G401 (cell line): ENCODE data around the gene SATB2. TPM values are rescaled to one million over a fixed set of nuclear protein-coding genes. Genes with fewer than 3 reads are reported as not detected.

Source experiments
- DNase-seq: peaks from one replicate; pipeline ENCODE4 v3.0.0-alpha.2; 2015; ENCODE audit warnings: low spot score
- in situ Hi-C: cut with HindIII; loops from 2 replicates; pipeline ENCODE4 v1.10.0; 2016; ENCODE audit warnings: low sequenced_read_pairs, mixed read lengths
- total RNA-seq: library from RNA; depleted of rRNA; stranded (reverse); fragments of >200 nt; shearing (Covaris generic); gene quantifications from 2 replicates; pipeline ENCODE4 v1.2.3, GENCODE V29; 2014; rRNA removed

The SATB2 gene
- not detected in 2 replicates for total RNA-seq

GRCh38 chr2:199457147-199458008 lies at the start of gene SATB2:
Gene SATB2 (minus strand): TSS chr2:199457939. CDS start chr2:199456037, 1,902 bp downstream.
- in situ Hi-C loops: no loop called here
- no peak for DNase-seq

DNA sequence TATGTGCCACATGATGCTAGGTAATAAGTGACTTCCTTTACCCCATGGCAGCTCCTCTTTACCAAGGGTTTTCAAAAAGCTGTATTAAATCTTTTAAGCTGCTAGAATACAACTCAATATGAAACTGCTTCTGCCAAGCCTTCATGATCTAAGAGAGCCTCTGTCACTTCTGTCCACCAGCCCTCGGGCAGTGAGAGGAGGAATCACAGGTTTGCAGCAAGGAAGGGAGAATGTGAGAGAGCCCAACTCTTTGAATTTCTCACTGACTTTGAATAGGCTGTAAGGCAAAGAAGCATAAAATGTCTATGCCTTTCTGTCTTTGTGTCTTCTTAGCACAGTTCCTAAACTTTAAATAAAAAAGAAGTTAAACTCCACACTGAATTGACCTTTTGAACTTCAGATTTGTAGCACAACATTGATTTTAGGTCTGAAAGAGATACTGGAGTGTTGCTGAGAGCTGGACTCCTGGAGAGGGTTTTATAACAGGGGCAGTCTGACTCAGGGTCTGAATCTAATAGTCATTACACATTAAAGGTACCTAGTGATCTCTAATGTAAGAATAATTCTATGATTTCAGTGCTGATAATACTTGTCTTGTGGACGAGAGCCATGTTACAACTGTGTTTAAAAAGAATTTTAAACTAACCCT lies 48.1 kb upstream of the SATB2 start:
- in situ Hi-C loops: no loop called here
- DNase-seq: no peak

DNA sequence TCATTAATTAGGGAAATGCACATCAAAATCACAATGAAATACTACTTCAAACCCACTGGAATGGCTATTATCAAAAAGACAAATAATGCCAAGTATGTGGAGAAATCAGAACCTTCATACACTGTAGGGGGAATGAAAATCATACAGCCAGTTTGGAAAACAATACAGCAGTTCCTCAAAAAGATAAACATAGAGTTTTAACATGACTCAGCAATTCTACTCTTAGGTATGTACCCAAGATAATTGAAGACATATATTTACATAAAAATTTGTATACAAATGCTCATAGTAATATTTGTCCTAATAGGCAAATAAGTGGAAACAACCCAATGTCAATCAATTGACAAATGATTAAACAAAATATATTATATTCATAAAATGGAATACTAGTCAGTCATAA lies 45.4 kb upstream of the SATB2 start:
- in situ Hi-C loops: no loop called here

DNA sequence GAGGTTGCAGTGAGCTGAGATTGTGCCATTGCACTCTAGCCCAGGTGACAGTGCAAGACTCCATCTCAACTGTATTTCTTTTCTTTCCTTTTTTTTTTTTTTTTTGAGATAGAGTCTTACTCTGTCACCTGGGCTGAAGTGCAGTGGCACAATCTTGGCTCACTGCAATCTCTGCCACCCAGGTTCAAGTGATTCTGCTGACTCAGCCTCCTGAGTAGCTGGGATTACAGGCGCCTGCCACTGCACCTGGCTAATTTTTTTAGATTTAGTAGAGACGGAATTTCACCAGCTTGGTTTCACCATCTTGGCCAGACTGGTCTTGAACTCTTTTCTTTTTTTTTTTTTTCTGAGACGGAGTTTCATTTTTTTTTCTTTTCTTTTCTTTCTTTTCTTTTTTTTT lies 41.3 kb upstream of the SATB2 start:
- in situ Hi-C loops: loop anchor here (25.0 kb wide), 1 partner anchor 1187 kb away; no protein-coding TSS in a partner anchor
- DNase-seq: no peak

More for the DNA sequence above, 45.4 kb upstream of the SATB2 start:
- DNase-seq: no peak

DNA sequence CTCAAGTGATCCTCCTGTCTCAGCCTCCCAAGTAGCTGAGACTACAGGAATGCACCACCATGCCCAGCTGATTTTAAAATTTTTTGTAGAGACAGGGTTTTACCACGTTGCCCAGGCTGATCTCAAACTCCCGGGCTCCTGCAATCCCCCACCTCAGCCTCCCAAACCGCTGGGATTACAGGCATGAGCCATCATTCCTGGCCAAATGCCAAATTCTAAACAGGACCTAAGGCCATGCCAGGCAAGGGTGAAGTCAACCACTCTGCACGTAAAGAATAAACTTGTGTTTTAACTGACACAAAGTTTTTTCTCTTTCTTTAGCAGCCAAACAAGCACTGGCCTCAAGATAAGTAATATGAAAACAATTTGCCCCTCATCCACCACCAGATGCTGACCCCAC lies 37.4 kb upstream of the SATB2 start:
- no peak for DNase-seq
- in situ Hi-C loops: loop anchor here (25.0 kb wide), 1 partner anchor 1183 kb away; no protein-coding TSS in a partner anchor

GRCh38 chr2:199490049-199490448 lies 32.3 kb upstream of the SATB2 start:
- no peak for DNase-seq
- in situ Hi-C loops: loop anchor here (25.0 kb wide), 1 partner anchor 1178 kb away; no protein-coding TSS in a partner anchor

DNA sequence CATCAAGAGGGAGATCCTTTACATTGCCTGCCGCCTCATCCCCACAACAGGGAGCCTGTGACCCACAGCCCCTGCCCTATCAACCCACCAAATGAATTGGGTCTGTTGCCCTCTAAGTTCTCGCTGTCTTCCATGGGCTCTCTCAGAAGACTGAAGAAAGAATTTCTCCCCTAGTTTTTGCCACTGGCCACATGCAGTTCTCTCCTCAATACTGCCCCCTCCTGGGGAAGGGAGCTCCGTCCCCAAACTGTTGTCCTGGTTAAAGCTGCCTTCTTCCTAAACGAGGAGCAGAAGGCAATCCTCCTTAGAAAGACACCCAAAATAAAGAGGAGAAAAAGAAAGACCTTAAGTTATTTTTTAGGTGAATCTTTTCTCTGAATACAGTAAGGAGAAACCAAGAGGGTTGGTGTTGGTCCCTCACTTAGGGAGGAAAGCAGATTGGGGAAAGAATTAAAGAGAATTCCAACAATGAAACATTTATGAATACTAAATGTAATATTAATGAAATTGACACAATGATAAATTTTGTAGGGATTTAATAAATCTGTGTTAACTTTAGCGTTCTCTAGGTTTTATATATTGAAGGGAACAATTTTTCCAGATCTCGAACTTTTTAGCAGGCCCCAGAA lies 31.1 kb upstream of the SATB2 start:
- in situ Hi-C loops: loop anchor here (25.0 kb wide), 1 partner anchor 1177 kb away; no protein-coding TSS in a partner anchor
- DNase-seq: peak; percentile 39

DNA sequence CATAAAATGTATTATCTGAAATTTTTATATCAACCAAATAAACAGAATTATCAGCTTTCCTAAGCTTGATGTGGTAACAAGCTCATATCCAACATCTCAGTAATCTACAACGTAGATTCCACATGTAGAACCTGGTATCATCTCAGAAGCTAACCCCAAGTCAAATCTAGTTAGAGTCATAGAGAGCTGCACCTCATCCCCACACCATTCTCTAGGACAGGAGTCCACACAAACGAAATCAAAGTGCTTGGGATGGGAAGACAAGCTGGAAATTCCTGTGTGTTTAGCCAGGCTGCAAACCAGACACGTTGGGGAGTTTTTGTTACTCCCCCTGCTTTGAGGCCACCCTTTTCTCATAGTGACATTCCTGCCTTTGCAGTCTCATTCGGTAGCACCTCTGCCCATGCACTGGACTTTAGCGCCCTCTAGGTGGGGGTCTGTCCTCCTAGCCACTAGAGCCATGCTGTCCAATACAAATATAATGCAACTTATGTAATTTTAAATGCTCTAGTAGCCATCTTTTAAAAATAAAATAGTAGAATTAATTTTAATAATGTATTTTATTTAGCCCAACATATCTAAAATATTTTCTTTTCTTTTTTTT lies 28.1 kb upstream of the SATB2 start:
- in situ Hi-C loops: loop anchor here (25.0 kb wide), 1 partner anchor 1174 kb away; no protein-coding TSS in a partner anchor
- DNase-seq: peak; percentile 29

- in situ Hi-C loops: loop anchor here (25.0 kb wide), 1 partner anchor 1173 kb away; no protein-coding TSS in a partner anchor
- DNase-seq: no peak
These were observed 27.2 kb upstream of the SATB2 start for GRCh38 chr2:199484927-199485326.

DNA sequence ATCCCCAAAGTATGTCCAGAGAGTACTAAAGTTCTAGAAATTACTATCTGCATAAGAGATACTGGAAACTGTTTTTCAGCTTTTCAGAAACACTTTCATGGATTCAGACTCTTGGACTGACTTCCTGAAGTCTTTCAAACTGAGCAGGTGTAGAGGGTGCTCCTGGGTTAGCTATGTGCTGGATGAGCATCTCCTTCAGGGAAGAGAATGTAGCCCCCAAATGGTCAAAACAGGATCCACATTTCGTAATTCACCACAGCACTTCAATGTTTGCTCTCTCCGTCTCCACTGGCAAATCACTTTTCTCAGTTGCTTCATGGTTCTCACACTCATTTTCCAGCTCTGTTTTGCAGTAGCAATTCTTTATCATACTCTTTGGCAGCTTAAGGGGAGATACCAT lies 23.2 kb upstream of the SATB2 start:
- no peak for DNase-seq
- in situ Hi-C loops: loop anchor here (25.0 kb wide), 1 partner anchor 1169 kb away; no protein-coding TSS in a partner anchor

DNA sequence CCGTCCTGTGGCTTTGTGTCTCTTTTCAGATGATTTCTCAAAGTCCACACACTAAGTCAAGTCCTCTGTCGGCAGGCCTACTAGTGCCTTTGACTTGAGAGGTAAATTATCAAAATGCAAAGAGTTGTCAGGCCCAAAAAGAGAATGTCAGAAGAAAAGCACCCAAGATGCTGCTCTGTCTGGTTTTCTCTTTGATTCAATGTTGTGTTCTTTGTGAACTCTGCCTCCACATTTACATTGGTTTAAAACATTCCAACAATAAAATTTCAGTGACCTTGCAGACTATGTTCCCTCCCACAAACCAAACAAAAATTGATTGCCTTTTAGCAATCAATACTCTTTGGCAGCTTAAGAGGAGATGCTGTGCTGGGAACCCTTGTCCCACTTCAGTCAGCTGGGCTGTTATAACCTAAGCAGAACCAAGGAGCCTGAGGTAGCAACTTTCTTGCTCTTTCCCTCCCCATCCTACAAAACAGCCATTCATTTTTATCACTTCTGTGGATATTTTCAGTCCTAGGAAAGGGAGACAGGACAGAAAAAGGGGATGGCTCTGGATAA lies 19.6 kb upstream of the SATB2 start:
- no peak for DNase-seq

GRCh38 chr2:199471443-199472057 lies 13.8 kb upstream of the SATB2 start:
- in situ Hi-C loops: no loop called here
- DNase-seq: peak; percentile 33

More for the DNA sequence above, 19.6 kb upstream of the SATB2 start:
- in situ Hi-C loops: loop anchor here (25.0 kb wide), 1 partner anchor 1165 kb away; no protein-coding TSS in a partner anchor

GRCh38 chr2:199470672-199471442 lies 13.1 kb upstream of the SATB2 start:
- no peak for DNase-seq
- in situ Hi-C loops: no loop called here

DNA sequence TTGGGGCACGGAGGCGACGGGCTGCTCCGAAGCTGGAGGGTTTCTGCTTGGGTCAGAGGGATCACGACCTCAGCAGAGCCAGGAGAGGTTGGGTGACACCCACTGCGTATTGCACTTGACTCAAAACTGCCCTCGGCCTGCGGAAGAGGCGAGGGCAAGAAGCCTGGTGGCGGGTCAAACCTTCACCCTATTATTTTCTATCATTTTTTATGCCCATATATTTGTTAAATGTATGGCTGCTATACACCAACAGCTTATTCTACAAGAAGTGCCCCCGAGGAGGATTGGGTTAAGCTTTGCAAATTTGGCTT lies 12.6 kb upstream of the SATB2 start:
- in situ Hi-C loops: no loop called here
- no peak for DNase-seq

- DNase-seq: no peak
- in situ Hi-C loops: no loop called here
These were observed 12.0 kb upstream of the SATB2 start for GRCh38 chr2:199469514-199470360.

DNA sequence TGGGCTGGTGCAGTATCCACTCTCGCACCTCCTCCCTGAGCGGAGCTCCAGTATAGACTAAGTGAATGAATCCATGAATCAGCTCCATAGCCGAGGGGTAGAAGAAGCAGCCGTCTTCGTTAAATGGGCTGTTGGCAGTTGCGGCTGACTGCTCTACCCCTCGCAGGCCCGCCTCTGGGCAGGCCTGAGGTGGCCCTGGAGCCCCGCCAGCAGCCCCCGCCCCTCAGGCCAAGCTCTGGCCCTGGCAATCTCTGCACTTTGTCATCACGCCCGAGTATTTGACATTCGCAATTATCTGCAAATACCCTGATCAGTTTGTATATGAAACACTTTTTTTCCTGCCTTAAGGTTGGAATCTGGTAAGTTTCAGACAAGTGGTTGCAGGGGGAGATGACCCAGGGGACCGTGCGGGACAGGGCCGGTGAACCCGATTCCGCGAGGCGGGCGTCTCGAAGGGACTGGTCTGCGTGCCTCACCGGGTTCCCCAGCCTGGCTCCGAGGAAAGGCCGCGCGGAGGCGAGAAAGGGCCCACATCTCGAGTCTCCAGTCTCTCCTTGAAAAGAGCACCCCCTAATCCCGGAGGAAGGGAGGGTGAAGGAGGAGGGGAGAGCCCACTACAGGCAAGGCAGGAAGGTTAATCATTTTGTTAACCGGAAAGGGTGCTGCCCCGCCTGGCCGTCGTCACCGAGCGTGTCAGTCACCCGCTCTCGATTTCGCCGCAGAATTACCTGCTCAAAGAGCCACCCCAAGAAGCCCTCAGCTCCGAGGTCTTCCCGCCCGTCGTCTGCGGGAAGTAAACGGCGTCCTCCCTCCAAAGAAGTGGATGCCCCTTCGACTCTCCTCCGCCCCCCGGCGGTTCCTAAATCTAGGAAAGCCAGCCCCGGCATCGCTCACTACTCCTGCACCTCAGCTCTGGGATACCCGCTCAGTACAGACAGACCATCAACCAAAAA lies 11.1 kb upstream of the SATB2 start:
- DNase-seq: no peak
- in situ Hi-C loops: no loop called here
